BJ (cell line): ENCODE results near the gene TTLL11. TPM values are rescaled to one million over a fixed set of nuclear protein-coding genes. Genes with fewer than 3 reads are reported as not detected.

ENCODE experiments used
- CTCF ChIA-PET: fragments of 350-600 bp; formaldehyde crosslinking; extraction: SDS; loops from one replicate; lab custom pipeline; 2021; ENCODE audit warnings: antibody characterized with exemption, inconsistent platforms; lab: Yijun Ruan, JAX
- POLR2A ChIA-PET: fragments of 300-600 bp; sonication (Branson Sonifier 250); formaldehyde crosslinking; extraction: SDS; loops from one replicate; lab custom pipeline; 2021; ENCODE audit warnings: antibody characterized with exemption; lab: Charles Lee
- DNase-seq: peaks from one replicate; pipeline ENCODE4 v3.0.0-alpha.2; 2011; ENCODE audit warnings: low read depth
- H3K27me3 ChIP-seq: 2 replicates; pipeline ENCODE4 v1.6.0; 2011; ENCODE audit warnings: low read length; ENCODE audit not compliant: control insufficient read depth, insufficient read depth
- H3K36me3 ChIP-seq: 2 replicates; pipeline ENCODE4 v1.5.1; 2011; ENCODE audit warnings: low read length; ENCODE audit not compliant: control insufficient read depth, insufficient read depth
- H3K4me3 ChIP-seq: 2 replicates; pipeline ENCODE4 v1.5.1; 2011; ENCODE audit warnings: low read depth, mild to moderate bottlenecking, control low read depth, low read length
- polyA plus RNA-seq: library from polyadenylated mRNA; depleted of rRNA; stranded (reverse); fragments of >200 nt; gene quantifications from 2 replicates; pipeline ENCODE4 v1.2.3, GENCODE V29; 2011
- TF ChIP-seq, protein P1 (sequence below): IDR thresholded peaks from 2 replicates; pipeline ENCODE4 v1.5.1; 2011; ENCODE audit warnings: low read depth, mild to moderate bottlenecking, control low read depth, inconsistent platforms, low read length, moderate library complexity; ENCODE audit not compliant: insufficient read depth

The TTLL11 gene
- polyA plus RNA-seq, 1 experiment = 5.6 TPM

DNA sequence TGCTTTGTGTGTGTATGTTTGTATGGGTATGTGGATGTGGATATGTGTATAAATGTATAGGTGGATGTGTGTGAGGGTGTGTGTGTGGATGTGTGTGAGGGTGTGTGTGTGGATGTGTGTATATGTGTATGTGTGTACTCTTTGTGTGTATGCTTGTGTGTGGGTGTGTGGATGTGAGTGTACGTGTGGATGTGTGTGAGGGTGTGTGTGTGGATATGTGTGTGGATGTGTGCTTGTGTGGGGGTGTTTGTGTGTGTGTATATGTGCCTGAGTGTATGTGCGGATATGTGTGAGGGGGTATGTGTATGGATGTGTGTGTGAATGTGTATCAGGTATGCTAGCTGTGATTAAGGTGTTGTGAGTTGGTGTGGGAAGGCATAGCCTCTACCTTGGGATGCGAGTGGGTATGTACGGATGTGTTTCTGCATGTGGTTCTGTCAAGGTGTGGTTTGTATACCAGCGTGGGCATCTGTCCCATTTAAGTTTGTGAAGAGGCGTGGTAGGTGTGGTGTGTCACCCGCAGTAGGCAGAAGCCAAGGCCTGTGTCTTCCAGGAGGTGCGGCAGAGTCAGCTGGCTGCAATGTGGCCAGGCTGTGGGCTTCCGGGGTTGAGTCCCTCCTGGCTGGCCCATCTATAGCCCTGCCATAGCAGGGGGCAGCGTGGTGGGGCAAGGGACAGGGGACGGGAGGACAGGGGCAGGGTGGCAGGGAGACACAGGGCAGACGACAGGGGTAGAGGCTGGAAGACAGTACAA is 285.9 kb downstream of the TTLL11 start:
- ChIA-PET CTCF (no interaction called here), POLR2A (no interaction called here)
- TF ChIP-seq, protein P1, sequence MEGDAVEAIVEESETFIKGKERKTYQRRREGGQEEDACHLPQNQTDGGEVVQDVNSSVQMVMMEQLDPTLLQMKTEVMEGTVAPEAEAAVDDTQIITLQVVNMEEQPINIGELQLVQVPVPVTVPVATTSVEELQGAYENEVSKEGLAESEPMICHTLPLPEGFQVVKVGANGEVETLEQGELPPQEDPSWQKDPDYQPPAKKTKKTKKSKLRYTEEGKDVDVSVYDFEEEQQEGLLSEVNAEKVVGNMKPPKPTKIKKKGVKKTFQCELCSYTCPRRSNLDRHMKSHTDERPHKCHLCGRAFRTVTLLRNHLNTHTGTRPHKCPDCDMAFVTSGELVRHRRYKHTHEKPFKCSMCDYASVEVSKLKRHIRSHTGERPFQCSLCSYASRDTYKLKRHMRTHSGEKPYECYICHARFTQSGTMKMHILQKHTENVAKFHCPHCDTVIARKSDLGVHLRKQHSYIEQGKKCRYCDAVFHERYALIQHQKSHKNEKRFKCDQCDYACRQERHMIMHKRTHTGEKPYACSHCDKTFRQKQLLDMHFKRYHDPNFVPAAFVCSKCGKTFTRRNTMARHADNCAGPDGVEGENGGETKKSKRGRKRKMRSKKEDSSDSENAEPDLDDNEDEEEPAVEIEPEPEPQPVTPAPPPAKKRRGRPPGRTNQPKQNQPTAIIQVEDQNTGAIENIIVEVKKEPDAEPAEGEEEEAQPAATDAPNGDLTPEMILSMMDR = no peak
- peaks cover 5% of the 10 kb centered on the region for H3K27me3 ChIP-seq
- H3K36me3 ChIP-seq = no peaks in the 10 kb centered on the region
- no peak for DNase-seq
- H3K4me3 ChIP-seq = no peak overlapping the region

DNA sequence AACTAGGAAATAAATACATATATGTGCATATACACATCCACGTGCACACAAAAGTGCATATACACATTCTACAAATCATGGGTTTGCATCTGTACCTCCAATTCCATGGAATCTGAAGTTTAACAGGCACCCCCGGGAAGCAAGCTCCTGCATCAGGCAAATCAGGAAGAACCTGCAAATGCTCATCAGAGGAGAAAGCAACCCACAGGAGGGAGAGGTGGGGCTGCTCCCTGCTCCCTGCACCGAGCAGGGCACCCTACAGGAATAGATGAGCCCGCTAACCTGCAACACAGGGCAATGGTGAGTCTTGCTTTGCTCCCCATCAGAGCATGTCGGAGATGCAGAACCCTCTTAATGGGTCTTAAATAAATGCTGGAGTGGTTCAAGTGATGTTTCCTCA is 290.4 kb downstream of the TTLL11 start:
- no peaks in the 10 kb centered on the region for H3K36me3 ChIP-seq
- peaks cover 8% of the 10 kb centered on the region for H3K27me3 ChIP-seq
- TF ChIP-seq, protein P1 = no peak
- CTCF ChIA-PET = no interaction called here
- no peak overlapping the region for H3K4me3 ChIP-seq
- POLR2A ChIA-PET = no interaction called here
- DNase-seq = no peak

GRCh38 chr9:121801579-121801978 is 291.5 kb downstream of the TTLL11 start:
- ChIA-PET POLR2A (no interaction called here), CTCF (no interaction called here)
- DNase-seq = no peak
- TF ChIP-seq, protein P1 = no peak
- Histone ChIP-seq H3K36me3 (no peaks in the 10 kb centered on the region), H3K4me3 (no peak overlapping the region), H3K27me3 (peaks cover 8% of the 10 kb centered on the region)

DNA sequence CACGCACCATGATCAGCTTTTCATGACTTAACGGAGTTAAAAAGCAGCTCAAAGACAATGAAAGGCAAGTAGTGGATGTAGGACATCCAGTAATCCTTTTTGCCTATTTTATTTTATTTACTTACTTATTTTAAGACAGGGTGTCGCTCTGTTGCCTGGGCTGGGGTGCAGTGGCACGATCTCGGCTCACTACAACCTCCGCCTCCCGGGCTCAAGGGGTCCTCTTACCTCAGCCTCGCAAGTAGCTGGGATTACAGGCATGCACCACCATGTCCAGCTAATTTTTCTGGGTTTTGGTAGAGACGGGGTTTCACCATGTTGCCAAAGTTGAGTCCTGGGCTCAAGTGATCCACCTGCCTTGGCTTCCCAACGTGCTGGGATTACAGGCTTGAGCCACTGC is 292.7 kb downstream of the TTLL11 start:
- H3K4me3 ChIP-seq = no peak overlapping the region
- CTCF ChIA-PET = no interaction called here

GRCh38 chr9:121798941-121799340 is 294.2 kb downstream of the TTLL11 start:
- H3K36me3 ChIP-seq = no peaks in the 10 kb centered on the region
- ChIA-PET POLR2A (no interaction called here), CTCF (no interaction called here)

More for the DNA sequence above, 292.7 kb downstream of the TTLL11 start:
- TF ChIP-seq, protein P1 = no peak
- peaks cover 8% of the 10 kb centered on the region for H3K27me3 ChIP-seq
- H3K36me3 ChIP-seq = no peaks in the 10 kb centered on the region
- no peak for DNase-seq
- POLR2A ChIA-PET = no interaction called here

More at GRCh38 chr9:121798941-121799340, 294.2 kb downstream of the TTLL11 start:
- peaks cover 8% of the 10 kb centered on the region for H3K27me3 ChIP-seq
- DNase-seq = no peak
- TF ChIP-seq, protein P1 = no peak
- H3K4me3 ChIP-seq = no peak overlapping the region
